OCI-LY1 (cell line): ENCODE measurements around the gene CCDC160.

ENCODE experiments used
- EZH2 ChIP-seq: fragments of 200-600 bp; sonication (generic), shearing (Covaris generic); IDR thresholded peaks from 2 replicates; pipeline ENCODE4 v1.8.0; 2017; ENCODE audit warnings: borderline replicate concordance, mixed run types, mild to moderate bottlenecking, antibody characterized with exemption, low read length, moderate library complexity, mixed read lengths
- TF ChIP-seq, protein P1 (sequence below): fragments of 200-600 bp; sonication (generic), shearing (Covaris generic); IDR thresholded peaks from 2 replicates; pipeline ENCODE4 v1.5.1; 2017; ENCODE audit warnings: mild to moderate bottlenecking, antibody characterized with exemption, low read length, moderate library complexity, mixed read lengths

DNA sequence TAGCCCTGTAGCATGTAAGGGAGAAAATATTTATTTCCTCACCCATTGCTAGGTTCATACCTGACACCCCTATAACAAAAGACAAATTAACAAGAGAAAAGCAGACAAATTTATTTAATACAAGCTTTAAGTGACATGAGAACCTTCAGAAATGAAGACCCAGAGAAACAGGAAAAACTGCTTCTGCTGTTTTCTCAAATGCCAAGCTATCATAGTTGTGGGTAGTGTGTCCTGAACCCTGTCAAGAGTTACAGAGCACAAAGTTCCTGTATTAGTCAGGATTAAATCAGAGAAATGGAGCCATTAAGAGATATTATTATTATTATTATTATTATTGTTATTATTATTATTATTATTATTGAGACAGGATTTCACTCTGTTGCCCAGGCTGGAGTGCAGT, 17.5 kb downstream of the CCDC160 start:
- TF ChIP-seq, protein P1, sequence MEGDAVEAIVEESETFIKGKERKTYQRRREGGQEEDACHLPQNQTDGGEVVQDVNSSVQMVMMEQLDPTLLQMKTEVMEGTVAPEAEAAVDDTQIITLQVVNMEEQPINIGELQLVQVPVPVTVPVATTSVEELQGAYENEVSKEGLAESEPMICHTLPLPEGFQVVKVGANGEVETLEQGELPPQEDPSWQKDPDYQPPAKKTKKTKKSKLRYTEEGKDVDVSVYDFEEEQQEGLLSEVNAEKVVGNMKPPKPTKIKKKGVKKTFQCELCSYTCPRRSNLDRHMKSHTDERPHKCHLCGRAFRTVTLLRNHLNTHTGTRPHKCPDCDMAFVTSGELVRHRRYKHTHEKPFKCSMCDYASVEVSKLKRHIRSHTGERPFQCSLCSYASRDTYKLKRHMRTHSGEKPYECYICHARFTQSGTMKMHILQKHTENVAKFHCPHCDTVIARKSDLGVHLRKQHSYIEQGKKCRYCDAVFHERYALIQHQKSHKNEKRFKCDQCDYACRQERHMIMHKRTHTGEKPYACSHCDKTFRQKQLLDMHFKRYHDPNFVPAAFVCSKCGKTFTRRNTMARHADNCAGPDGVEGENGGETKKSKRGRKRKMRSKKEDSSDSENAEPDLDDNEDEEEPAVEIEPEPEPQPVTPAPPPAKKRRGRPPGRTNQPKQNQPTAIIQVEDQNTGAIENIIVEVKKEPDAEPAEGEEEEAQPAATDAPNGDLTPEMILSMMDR: no peak
- no peak for TF ChIP-seq EZH2
